Activated T-helper 1 cell treated with Interleukin-2 at 50 U/mL for 16 hours (primary cell): ENCODE data around the gene ZDHHC24.

ENCODE experiments used
- DNase-seq: peaks from one replicate; pipeline ENCODE4 v3.0.0-alpha.2; 2020; ENCODE audit warnings: low read depth

ZDHHC24 gene

DNA sequence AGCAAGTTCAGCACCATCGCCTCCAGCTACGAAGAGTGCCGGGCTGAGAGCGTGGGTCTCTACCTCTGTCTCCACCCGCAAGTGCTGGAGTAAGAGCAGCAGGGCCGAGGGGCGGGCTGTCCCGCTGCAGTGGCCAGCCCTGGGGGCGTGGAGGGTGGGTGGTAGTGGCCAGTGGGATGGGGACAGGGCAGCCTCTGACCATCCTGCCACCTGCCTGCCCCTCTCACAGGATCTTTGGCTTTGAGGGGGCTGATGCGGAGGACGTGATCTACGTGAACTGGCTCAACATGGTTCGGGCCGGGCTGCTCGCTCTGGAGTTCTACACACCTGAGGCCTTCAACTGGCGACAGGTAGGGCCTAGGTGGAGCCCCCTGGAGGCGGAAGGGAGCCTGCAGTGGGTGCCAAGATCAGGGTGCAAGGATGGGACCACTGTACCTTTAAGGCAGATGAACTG is 50.4 kb downstream of the ZDHHC24 start:
- no peak for DNase-seq

DNA sequence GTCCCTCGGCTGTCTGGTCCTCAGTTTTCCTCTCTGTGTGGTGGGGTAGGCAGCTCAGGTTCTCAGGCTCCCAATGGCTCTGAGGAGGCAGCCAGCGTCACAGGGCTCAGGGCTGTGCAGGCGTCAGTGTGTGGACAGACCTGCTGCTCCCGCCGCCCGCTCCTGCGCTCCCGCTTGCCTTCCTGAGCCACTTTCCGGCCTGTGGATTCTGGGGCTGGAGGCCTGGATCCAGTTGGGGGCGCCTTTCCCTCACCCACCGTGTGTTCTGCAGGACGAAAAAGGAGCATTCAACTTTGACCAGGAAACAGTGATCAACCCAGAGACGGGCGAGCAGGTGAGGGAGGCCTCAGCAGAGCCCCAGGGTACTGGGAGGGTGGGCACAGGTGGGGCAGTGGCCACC is 50.9 kb downstream of the ZDHHC24 start:
- DNase-seq = no peak

DNA sequence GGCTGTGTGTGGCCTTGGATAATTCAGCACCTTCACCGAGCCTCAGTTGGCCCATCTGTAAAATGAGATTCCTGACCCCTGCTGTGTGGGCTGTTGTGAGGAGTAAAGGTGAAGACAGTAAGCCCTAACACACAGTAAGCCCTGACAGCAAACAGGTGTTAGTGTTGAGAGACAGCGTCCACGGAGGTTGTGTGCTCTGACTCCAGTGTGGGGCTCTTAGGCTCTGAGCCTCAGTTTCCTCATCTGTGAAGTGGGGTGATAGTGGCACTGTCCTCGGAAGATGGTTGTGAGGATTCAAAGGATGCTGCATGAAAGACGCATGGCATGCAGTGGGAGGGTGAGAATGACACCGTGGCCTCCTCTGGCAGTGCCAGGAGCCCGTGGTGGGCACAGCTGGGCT is 51.4 kb downstream of the ZDHHC24 start:
- no peak for DNase-seq

DNA sequence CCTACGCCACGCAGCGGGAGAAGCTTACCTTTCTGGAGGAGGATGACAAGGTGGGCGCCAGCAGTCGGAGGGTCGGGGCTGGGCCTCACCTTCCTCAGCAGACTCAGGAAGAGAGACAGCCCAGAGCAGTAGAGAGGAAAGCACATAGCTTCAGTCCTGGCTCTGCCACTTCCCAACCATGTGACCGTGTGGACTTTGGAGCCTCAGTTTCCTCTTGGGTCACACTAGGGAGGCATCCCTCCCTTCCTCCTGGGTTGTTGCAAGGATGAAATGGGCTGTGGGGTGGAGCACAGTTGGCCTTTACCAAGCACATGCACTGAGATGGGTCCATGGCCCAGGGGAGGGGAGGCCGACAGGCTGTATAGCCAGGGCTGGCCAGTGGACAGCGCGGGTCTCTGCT is 52.7 kb downstream of the ZDHHC24 start:
- DNase-seq = no peak

DNA sequence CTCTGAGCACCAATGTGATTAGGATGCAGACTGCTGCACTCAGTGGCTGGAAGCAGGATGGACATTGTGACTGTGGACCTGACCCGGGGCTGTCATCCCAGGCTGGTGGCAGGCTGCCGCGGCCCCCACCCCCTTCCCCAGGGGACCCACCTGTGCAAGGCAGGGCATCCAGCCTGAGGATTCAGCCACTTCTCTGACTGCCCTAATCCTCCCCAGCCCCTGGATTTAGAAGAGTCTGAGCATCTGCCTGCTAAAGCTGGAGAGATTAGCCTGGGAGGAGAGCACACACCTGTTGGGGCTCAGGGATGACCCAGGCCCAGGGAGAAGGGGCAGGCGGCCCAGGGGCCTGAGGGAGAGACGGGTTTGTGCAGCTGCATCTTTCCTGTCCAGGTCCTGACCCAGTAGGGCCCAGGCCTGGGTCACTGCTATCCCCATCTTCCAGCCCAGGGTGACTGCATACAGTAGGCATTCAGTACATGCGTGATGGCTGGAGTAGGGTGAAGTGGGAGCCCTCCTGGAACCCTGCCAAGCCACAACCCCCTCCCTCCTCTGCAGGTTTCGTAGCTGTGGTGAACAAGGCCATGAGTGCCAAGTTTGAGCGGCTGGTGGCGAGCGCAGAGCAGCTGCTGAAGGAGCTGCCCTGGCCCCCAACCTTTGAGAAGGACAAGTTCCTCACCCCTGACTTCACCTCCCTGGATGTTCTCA is 53.5 kb downstream of the ZDHHC24 start:
- no peak for DNase-seq

DNA sequence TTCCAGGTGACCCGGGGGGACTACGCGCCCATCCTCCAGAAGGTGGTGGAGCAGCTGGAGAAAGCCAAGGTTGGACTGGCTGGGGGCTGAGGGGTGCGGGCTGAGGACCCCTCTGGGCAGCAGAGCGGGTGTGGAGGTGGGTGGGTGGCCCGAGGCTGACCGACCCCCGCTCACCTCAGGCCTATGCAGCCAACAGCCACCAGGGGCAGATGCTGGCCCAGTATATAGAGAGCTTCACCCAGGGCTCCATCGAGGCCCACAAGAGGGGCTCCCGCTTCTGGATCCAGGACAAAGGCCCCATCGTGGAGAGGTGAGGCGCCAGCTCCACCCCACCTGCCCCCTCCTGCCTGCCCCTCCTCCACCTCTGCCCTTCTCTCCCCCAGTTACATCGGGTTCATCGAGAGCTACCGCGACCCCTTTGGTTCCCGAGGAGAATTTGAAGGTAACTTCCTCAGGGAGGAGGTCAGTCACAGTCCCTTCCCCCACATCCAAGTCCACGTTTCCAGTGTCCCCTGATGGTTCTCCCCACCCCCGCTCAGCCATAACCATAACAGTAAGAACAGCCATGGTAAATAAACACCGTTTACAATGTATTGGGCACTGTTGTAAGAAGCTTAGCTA is 54.4 kb downstream of the ZDHHC24 start:
- DNase-seq = no peak

DNA sequence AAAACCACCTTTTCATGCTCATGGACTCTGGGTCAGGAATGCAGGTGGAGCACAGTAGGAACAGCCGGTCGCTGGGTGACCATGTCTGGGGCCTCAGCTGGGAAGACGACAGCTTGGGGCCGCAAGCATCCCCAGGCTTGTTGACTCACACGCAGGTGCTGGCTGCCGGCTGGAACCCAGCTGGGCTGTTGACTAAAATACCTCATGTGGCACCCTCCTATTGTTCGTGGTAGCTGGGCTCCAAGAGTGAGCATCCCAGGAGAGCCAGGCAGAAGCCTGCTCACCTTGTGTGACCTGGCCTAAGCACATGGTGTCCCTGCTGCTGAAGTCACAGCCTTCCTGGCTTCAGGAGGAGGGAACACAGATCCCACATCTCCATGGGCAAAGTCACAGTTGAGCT is 56.2 kb downstream of the ZDHHC24 start:
- DNase-seq = no peak

DNA sequence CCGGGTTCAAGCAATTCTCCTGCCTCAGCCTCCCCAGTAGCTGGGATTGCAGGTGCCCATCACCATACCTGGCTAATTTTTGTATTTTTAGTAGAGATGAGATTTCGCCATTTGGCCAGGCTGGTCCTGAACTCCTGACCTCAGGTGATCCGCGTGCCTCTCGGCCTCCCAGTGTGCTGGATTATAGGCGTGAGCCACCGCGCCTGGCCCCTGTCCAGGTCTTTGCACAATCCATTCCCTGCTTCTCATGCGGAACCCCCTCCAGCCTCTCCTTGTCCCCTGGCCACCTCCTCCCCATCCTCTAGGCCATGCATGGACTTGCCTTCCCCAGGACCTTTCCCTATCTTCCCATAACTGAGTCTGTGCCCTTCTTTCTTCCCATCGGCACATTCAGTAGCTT is 56.9 kb downstream of the ZDHHC24 start:
- no peak for DNase-seq

DNA sequence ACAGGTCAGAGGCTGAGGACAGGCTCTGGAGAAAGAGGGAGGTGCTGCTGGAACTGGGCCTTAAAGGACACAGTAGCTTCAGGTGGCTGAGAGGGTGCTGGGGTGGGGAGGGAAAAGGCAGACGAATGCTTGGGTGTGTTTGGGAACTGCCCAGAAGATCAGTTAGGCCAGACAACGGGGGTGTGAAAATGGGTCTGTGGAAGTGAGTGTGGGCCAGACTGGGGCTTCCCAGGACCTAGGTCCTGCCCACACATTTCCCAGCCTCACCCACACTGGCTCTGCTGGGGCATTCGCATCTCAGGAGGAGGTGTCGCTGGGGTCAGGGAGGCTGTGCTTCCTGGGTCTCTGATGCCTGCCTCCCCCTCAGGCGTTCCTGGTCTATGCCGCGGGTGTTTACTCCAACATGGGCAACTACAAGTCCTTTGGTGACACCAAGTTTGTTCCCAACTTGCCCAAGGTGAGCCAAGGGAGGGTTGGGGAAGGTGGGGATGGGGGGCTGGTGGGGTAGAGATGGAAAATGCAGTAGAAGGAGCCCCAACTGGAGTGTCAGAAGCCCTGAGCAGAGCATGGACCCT is 61.0 kb downstream of the ZDHHC24 start:
- no peak for DNase-seq

DNA sequence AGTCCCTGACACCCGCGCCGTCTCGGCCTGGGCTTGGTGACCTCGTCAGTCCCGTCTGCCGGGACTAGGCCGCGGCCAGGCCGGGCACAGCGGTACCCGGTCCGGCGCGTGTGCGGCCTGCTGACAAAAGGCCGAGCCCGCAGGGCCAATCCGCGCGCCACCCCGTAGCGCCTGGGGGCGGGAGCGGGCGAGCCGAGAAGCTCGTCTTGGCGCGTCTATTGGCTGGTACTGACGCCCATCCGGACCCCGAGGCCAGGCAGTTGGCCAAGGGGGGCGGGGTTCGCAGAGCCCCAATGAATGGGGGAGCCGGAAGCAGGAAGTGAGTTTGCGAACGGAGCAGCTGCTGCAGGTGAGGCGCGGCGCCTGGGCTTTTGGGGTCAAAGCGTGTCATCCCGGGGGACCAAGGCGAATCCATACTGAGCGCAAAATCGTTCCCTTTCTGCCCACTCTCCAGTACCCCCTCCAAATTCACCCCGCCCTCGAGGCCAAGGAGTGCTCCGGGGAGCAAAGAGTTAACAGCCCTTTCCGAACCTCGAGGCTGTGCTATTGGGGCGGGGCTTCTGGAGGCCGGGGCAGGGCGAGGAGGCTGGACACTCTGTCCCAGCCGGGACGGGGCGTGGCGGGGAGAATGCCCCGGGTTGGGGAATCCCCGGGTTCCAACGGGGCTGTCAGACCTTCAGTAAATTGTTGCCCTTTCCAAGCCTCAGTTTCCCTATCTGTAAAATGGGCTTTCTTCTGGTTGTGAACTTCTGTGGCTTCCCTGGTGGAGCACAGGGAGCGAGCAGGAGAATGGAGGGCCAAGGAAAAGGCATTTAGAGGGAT is 65.5 kb downstream of the ZDHHC24 start, which contains the start of gene DPP3:
DPP3 (plus strand) TSS at position 318 of the 822 bp plus-strand sequence. CDS start 1,767 bp downstream, outside the sequence.
- peak; percentile 93 for DNase-seq

DNA sequence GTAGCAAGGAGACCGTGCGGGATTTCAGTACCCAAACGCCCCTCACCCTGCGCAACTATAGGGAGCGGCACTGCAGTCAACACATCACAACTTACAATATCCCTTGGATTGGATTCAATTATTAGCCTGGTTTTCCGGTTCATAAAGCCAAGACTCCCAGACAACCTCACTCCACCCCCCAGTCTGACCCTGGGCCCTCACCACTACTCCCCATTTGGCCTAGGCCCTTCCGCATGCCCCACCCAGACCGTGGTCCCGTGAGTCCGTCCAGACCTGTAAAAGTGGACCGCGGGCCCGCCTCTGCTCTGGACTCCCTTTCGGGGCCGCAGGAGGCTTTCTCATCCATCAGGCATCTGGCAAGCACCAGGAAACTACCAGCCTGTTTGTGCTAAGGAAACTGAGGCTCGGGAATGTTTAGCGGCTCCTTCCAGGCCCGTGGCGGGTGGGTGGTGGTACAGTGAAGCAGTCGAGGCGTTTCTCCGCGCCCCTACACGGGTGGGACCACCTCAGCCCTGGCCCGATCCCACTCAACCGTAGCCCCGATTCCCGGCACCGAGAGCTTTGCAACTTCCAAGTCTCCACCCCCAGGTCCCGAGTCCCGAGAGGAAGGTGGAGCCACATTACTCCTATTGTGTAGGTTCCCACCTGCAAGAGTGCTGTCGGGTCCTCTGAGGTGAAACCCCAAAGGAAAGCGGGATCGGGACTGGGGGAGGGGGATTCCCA is 66.3 kb downstream of the ZDHHC24 start:
- no peak for DNase-seq

DNA sequence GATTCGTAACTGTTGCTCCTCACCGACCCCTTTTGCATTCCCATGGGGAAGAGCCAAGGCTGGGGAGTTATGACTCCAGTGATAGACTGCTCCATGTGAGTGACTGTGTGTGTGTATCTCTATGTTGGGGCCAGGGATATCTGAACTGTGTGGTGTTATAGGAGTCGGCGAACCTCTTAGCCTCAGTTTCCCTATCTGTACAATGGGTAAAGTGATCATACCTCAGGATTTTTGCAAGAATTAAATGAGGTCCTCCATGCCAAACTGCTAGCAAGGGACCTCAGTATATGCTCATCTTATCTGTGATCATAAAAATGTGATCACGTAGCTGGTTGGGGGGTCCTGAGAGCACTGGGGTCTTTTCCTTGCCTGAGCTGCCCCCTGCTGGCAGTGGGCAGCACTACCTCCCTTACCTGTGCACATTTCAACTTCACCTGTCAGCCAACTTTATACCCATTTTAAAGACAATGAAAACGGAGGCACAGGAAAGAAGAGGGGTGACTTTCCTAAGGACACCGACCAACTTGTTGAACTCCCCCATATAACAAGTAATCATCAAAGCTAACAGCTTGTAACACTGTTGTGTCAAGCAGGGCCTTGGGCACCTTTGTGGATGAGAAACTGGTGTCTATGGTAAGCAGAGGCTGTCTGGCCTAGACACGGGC is 67.0 kb downstream of the ZDHHC24 start:
- no peak for DNase-seq

DNA sequence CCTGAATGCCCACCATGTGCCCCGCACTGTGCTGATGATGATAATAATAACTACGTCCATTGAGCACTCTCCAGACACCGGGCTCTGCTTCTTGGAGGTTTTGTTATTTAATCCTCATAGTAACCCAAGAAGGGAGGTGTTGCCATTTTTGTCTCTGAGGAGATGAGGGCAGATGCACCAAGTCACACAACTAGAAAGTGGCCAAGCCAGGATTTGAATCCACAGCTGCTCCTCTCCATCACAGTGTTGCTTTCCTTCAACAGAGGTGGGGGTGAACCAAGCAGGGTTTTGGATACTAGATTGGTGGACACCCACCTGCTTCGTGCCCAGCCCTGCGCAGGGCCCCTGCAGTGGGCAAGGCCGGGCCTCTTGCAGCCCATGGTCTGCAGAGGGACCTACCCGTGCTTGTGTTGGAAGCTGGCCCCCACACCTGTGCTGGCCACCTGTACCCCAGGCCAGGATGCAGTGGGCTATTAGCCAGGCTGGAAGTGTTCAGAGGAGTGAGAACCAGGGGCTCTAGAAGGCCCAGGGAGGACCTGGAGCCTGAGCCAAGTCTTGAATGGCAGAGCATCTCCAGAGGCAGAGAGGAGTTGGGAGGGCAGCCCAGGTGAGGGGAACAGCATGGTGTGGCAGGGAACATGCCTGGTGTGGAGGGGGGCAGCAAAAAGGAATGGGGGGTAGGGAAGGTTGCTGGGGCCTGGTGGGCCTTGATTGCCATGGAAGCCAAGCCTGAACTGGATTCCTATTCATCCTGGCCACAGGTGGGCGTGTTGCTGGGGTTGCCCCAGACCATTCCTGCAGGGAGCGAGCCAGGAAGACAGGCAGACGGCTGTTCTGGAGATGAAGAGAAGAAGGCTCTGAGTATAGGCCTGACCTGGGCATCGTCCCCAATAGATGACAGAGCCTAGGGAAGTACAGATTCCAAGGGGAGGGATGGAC is 68.3 kb downstream of the ZDHHC24 start:
- no peak for DNase-seq

DNA sequence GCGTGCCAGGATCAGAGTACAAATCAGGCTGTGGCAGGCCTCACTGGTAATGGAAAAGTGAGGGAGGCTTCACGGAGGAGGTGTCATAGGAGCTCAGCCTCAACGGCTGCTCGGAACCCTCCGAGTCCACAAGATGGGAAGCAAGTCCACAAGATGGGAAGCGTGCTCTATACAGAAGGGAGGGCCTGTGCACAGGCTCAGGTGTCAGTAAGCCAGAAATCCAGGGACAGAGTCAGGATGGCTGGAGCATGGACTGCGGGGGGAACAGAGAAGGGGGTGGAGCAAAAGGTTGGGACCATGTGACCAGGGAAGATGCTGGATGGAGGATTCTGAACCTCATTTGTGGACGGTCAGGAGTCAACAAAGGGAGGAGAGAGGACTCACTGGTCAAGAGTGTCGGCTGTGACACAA is 69.0 kb downstream of the ZDHHC24 start:
- DNase-seq = no peak

DNA sequence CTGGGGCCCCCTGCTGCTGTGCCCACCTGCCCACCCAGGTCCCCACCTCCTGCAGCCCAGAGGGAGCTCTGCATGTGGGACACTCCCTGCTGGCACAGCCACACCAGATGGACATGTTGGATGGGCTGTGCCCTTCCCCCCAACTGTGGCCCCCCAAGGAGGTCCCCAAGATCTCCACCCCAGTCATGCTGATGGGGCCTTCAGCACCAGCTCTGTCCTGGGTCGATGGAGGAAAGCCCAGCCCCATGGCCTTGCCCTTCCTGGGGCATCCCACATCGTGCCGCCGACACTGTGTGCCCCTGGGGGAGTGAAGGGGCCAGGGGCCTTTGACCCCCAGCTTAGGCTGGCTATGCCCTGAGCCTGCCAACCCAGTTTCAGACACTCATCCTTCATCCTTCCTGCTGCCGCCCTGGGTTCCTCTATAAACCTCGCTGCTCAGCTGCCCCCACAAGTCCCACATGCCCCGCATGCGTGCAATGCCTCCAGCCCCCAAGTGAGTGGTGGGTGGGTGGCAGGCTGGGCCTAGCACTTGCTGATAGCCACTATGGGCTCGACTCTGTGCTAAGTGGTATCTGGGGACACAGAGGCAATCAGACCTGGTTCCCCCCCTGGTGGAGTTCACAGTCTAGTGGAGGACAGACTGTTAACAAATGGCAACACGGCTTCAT is 69.5 kb downstream of the ZDHHC24 start:
- DNase-seq = no peak

DNA sequence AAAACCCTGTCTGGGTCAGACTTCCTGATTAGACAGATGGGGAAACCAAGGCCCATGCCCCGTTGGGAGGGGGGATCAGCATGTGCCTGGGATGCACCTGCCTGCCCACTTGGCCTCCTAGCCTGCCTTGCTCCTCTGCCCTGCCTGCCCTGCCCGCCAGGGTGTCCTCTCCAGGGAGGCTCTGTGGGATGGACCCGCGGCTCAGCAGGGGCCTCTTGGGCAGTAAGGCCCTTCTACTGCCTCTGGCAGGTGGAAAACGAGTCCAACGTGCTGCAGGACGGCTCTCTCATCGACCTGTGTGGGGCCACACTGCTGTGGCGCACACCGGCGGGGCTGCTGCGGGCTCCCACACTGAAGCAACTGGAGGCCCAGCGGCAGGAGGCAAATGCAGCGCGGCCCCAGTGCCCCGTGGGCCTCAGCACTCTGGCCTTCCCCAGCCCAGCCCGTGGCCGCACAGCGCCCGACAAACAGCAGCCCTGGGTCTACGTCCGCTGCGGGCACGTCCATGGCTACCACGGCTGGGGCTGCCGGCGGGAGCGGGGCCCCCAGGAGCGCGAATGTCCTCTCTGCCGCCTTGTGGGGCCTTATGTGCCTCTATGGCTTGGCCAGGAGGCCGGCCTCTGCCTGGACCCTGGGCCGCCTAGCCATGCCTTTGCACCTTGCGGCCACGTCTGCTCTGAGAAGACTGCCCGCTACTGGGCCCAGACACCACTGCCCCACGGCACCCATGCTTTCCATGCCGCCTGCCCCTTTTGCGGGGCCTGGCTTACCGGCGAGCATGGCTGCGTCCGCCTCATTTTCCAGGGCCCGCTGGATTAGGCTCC is 70.3 kb downstream of the ZDHHC24 start:
- no peak for DNase-seq

DNA sequence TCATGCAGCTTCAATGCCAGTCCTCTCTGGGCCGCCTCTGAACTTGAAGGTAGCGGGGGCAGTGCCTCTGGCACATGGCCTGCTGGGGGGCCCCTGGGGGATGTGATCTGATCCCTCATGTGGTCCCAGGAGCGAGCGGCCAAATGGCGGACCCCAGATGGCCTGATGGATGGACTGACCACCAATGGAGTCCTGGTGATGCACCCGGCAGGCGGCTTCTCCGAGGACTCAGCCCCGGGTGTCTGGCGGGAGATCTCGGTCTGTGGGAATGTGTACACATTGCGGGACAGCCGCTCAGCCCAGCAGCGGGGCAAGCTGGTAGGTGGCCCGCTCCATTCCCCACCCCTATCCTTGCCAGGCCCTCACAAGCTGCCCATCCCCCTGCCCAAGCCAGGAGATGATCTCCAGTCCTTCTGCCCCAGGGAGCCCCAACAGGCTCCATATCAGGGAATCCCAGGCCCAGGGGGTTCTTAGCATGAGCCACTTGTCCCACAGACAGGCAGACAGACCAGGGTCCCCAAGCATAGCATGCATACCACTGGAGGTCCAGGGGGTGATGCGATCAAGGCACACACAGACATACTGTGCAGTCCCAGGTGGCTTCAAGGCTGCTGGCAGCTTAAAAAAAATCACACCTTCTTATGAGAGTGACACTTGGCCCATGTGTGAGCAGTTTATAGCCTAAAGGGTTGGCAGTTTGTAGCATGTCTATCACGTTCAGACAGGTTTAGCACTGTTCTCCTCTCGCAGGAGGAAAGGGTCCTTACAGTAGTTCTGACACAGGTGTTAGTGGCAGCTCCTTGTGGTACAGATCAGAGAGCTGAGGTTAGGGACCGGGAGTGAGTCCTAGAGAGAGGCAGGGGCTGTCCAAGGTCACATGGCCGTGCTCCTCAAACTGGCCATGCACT is 72.0 kb downstream of the ZDHHC24 start:
- DNase-seq = no peak

DNA sequence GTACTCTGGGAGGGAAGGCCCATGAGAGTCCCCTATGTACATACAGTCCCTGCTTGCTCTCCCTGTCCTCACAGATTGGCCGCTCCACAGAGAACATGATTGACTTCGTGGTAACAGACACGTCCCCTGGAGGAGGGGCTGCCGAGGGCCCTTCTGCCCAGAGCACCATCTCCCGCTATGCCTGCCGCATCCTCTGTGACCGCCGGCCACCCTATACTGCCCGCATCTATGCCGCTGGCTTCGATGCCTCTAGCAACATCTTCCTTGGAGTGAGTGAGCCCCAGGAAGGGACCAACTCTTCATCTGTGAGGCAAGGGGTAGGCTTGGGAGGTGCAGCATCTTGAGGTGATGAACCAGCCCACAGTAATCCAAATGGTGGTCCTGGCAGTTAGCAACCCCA is 72.7 kb downstream of the ZDHHC24 start:
- no peak for DNase-seq
